Keratinocyte (primary cell): ENCODE measurements around the gene MADD. TPM values are rescaled to one million over a fixed set of nuclear protein-coding genes. Genes with fewer than 3 reads are reported as not detected.

ENCODE experiments used
- DNase-seq: peaks from one replicate; pipeline ENCODE4 v3.0.0-alpha.2; 2011; ENCODE audit warnings: low read depth, missing footprints, low spot score
- FAIRE-seq: peaks from 2 replicates; lab custom pipeline; 2011; peaks lifted over from hg19 to GRCh38; lab: Jason Lieb, UNC
- H2AFZ ChIP-seq: 2 replicates; pipeline ENCODE4 v1.6.0; 2012; ENCODE audit warnings: low read length, control low read depth, inconsistent platforms; ENCODE audit not compliant: control insufficient read depth
- H3K27ac ChIP-seq: 2 replicates; pipeline ENCODE4 v1.5.1; 2011; ENCODE audit warnings: low read length; ENCODE audit not compliant: control insufficient read depth, insufficient read depth
- H3K27me3 ChIP-seq: 3 replicates; pipeline ENCODE4 v1.6.0; 2011; ENCODE audit warnings: low read length; ENCODE audit not compliant: control insufficient read depth, insufficient read depth; ENCODE audit errors: extremely low read depth
- H3K36me3 ChIP-seq, 2 experiments: 2 replicates in 1 of 2; 3 replicates in 1 of 2; pipeline ENCODE4 v1.5.1; 2011; ENCODE audit warnings: low read length in 2 of 2, mild to moderate bottlenecking in 1 of 2; ENCODE audit not compliant: control insufficient read depth in 2 of 2, insufficient read depth in 2 of 2; ENCODE audit errors: extremely low read depth in 1 of 2
- H3K4me1 ChIP-seq: 3 replicates; pipeline ENCODE4 v1.5.1; 2011; ENCODE audit warnings: low read length; ENCODE audit not compliant: control insufficient read depth, insufficient read depth; ENCODE audit errors: extremely low read depth
- H3K4me2 ChIP-seq: 3 replicates; pipeline ENCODE4 v1.6.0; 2011; ENCODE audit warnings: low read depth, low read length; ENCODE audit not compliant: control insufficient read depth, insufficient read depth; ENCODE audit errors: extremely low read depth
- H3K4me3 ChIP-seq, 3 experiments: fragments of 200-600 bp in 1 of 3; sonication (generic) in 1 of 3; 2 replicates in 2 of 3; 3 replicates in 1 of 3; pipeline ENCODE4 v1.5.1; 2011 to 2016; ENCODE audit warnings: low read length in 3 of 3, mild to moderate bottlenecking in 3 of 3, control low read depth in 2 of 3, inconsistent platforms in 1 of 3, low read depth in 1 of 3, mixed read lengths in 1 of 3, mixed run types in 1 of 3, moderate library complexity in 1 of 3; ENCODE audit not compliant: control insufficient read depth in 2 of 3, insufficient read depth in 2 of 3; ENCODE audit errors: extremely low read depth in 1 of 3
- H3K79me2 ChIP-seq: 2 replicates; pipeline ENCODE4 v1.6.0; 2012; ENCODE audit warnings: low read length; ENCODE audit not compliant: control insufficient read depth, insufficient read depth
- H3K9ac ChIP-seq: 3 replicates; pipeline ENCODE4 v1.6.0; 2011; ENCODE audit warnings: low read length; ENCODE audit not compliant: control insufficient read depth, insufficient read depth; ENCODE audit errors: extremely low read depth
- H3K9me1 ChIP-seq: 3 replicates; pipeline ENCODE4 v1.6.0; 2011; ENCODE audit warnings: low read length; ENCODE audit not compliant: control insufficient read depth, insufficient read depth; ENCODE audit errors: extremely low read depth
- H3K9me3 ChIP-seq: 2 replicates; pipeline ENCODE4 v1.5.1; 2012; ENCODE audit warnings: low read depth, low read length; ENCODE audit not compliant: control insufficient read depth
- H4K20me1 ChIP-seq: 3 replicates; pipeline ENCODE4 v1.6.0; 2011; ENCODE audit warnings: low read length; ENCODE audit not compliant: control insufficient read depth, insufficient read depth; ENCODE audit errors: extremely low read depth
- EZH2 ChIP-seq: IDR thresholded peaks from one replicate; pipeline ENCODE4 v1.6.1; 2012; ENCODE audit warnings: inconsistent platforms, mild to moderate bottlenecking, low read length, moderate library complexity
- dilution Hi-C: fragments of 300-500 bp; cut with MboI; formaldehyde crosslinking; loops from one replicate; pipeline ENCODE4 v1.7.0; 2020; ENCODE audit warnings: low sequenced_read_pairs; ENCODE audit not compliant: extremely low pct_ligation_motif_present
- polyA plus RNA-seq, 5 experiments: library from polyadenylated mRNA; depleted of rRNA in 3 of 5; stranded (reverse) in 3 of 5; stranded (forward) in 1 of 5; unstranded in 1 of 5; fragments of >200 nt; gene quantifications; 1 replicate in 1 of 5; 2 replicates in 3 of 5; 3 replicates in 1 of 5; pipeline versions ENCODE4 v1.2.1 to v1.2.3, GENCODE V29; 2011 to 2012; ENCODE audit warnings: missing spikeins in 2 of 5, low read depth in 1 of 5, low replicate concordance in 1 of 5
- TF ChIP-seq, protein P1 (sequence below), 3 experiments: IDR thresholded peaks in 1 of 3; conservative IDR thresholded peaks in 1 of 3; optimal IDR thresholded peaks in 1 of 3; 2 replicates in 2 of 3; 3 replicates in 1 of 3; pipeline versions ENCODE3 to v1.5.1; 2011; ENCODE audit warnings: low read length in 3 of 3, mild to moderate bottlenecking in 3 of 3, moderate library complexity in 2 of 3, control low read depth in 1 of 3, inconsistent platforms in 1 of 3; ENCODE audit not compliant: insufficient read depth in 2 of 3; ENCODE audit errors: extremely low read depth in 1 of 3

MADD gene
- polyA plus RNA-seq, 1 donor (not counting 4 experiments of a cell fraction or from before 2014, with no cell fraction given), result 11.9 TPM

DNA sequence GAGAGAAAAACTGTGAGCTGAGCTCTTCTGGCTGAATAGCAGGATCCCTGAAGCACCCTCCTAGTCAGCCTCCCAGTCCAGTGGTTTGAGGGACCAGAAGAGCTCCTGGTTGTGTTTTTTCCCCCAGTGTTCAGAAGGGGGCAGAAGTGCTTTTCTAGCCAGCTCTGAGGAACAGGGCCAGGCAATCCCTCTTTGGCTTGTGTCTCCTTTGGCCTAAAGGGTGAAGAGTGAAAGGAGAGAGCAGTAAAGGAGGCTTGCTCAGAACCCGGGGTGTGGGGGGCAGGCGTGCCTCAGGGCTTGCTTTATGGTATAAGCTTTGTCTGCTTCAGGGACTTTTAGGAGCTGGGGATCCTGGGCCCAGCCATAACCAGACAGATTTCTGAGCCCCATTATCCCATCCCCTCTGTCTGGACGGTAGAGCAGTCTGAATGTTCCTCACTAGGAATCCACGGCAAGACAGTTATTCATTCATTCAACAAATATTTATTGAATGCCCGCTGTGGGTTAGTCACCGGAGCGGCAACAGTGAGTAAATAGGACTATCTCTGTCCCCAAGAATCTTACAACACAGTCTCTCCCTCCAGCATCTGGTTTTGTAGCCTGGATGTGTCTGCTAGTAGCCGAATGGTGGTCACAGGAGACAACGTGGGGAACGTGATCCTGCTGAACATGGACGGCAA lies 35.8 kb upstream of the MADD start:
- TF ChIP-seq, protein P1, sequence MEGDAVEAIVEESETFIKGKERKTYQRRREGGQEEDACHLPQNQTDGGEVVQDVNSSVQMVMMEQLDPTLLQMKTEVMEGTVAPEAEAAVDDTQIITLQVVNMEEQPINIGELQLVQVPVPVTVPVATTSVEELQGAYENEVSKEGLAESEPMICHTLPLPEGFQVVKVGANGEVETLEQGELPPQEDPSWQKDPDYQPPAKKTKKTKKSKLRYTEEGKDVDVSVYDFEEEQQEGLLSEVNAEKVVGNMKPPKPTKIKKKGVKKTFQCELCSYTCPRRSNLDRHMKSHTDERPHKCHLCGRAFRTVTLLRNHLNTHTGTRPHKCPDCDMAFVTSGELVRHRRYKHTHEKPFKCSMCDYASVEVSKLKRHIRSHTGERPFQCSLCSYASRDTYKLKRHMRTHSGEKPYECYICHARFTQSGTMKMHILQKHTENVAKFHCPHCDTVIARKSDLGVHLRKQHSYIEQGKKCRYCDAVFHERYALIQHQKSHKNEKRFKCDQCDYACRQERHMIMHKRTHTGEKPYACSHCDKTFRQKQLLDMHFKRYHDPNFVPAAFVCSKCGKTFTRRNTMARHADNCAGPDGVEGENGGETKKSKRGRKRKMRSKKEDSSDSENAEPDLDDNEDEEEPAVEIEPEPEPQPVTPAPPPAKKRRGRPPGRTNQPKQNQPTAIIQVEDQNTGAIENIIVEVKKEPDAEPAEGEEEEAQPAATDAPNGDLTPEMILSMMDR (optimal IDR thresholded peaks at IDR 0.05 in 1 of 3, IDR thresholded peaks at IDR 0.05 in 1 of 3, conservative IDR thresholded peaks at IDR 0.05 in 1 of 3; ENCODE audit: extremely low read depth in 1 of 3, insufficient read depth in 2 of 3, low read length in 3 of 3), result peak in 2 of 3 experiments; percentile 20 to 39
- no peak for TF ChIP-seq EZH2
- no peaks in the 10 kb centered on the region for H3K9me1 ChIP-seq
- H3K4me3 ChIP-seq, result no peak overlapping the region
- dilution Hi-C loops, result no loop called here
- no peak for DNase-seq
- no peaks in the 10 kb centered on the region for H3K9me3 ChIP-seq
- no peak for FAIRE-seq
- H3K79me2 ChIP-seq, result no peaks in the 10 kb centered on the region
- H3K36me3 ChIP-seq, result peaks cover 16 to 32% of the 10 kb centered on the region in 2 experiments
- H2AFZ ChIP-seq, result no peak overlapping the region
- no peak overlapping the region for H3K27ac ChIP-seq
- peaks cover 7% of the 10 kb centered on the region for H3K4me1 ChIP-seq
- no peak overlapping the region for H3K9ac ChIP-seq
- no peaks in the 10 kb centered on the region for H4K20me1 ChIP-seq
- no peaks in the 10 kb centered on the region for H3K27me3 ChIP-seq
- no peak overlapping the region for H3K4me2 ChIP-seq

DNA sequence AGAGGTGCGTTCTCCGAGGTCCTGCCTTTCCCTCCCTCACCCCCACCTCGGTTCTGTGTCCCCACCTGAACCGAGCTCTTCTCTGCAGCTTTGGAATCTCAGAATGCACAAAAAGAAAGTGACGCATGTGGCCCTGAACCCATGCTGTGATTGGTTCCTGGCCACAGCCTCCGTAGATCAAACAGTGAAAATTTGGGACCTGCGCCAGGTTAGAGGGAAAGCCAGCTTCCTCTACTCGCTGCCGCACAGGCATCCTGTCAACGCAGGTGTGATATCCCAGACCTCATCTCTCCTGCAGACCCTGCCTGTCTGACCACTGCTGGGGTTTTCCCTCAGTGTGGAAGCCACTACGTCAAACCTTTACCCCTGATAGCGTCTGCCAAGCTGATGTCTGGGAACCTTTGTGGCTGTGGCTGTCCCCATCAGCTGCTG lies 35.2 kb upstream of the MADD start:
- Histone ChIP-seq H3K9me1 (no peaks in the 10 kb centered on the region), H3K36me3 (peaks cover 17 to 33% of the 10 kb centered on the region in 2 experiments), H2AFZ (no peak overlapping the region), H3K4me2 (no peak overlapping the region), H3K4me3 (no peak overlapping the region), H3K27ac (no peak overlapping the region), H3K27me3 (no peaks in the 10 kb centered on the region), H3K9me3 (no peaks in the 10 kb centered on the region), H3K9ac (no peak overlapping the region), H3K79me2 (no peaks in the 10 kb centered on the region), H4K20me1 (no peaks in the 10 kb centered on the region), H3K4me1 (peaks cover 7% of the 10 kb centered on the region)
- DNase-seq (no peak), FAIRE-seq (no peak)
- dilution Hi-C loops, result no loop called here
- TF ChIP-seq, protein P1 (optimal IDR thresholded peaks at IDR 0.05 in 1 of 3, IDR thresholded peaks at IDR 0.05 in 1 of 3, conservative IDR thresholded peaks at IDR 0.05 in 1 of 3; ENCODE audit: extremely low read depth in 1 of 3, insufficient read depth in 2 of 3, low read length in 3 of 3), result no peak
- TF ChIP-seq EZH2, result no peak
